Subcutaneous adipose tissue (tissue), 4 donors: Measurements from ENCODE around the gene SLC17A4. TPM values are rescaled to one million over a fixed set of nuclear protein-coding genes. Genes with fewer than 3 reads are reported as not detected.

Experiments used
- CTCF ChIP-seq: fragments of 450-650 bp; IDR thresholded peaks from one replicate; pipeline ENCODE4 v1.5.1; 2016; ENCODE audit warnings: low read depth, mild to moderate bottlenecking, control low read depth, antibody characterized with exemption, moderate library complexity
- total RNA-seq, 4 donors: library from RNA; depleted of rRNA; stranded (reverse); fragments of >200 nt; gene quantifications; one replicate each; pipeline ENCODE4 v1.1.0, GENCODE V29; 2016

Gene SLC17A4
- total RNA-seq, result not detected

DNA sequence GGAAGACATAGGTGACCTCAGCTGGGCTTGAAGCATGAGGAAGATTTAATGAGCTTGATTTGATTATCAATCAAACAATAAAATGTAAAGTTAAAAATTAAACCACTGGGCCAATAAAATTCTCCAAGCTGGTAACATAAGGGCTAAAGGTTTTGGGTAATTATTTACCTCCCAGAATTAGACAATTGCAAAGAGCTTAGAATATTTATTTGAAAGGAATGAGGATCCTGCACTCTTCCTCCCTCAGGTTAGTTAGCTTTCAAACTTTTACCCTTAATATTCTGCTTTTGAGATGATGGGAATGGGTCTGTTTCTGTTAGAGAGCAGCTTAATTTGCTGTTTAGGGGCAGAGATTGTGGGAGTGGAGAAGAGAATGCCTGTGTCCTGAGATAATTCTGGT is at the start of gene SLC17A4:
TSS of gene SLC17A4 (plus strand) at position 208 of the 400 bp plus-strand sequence. CDS start 7,221 bp downstream, outside the sequence.
- no peak for TF ChIP-seq CTCF

DNA sequence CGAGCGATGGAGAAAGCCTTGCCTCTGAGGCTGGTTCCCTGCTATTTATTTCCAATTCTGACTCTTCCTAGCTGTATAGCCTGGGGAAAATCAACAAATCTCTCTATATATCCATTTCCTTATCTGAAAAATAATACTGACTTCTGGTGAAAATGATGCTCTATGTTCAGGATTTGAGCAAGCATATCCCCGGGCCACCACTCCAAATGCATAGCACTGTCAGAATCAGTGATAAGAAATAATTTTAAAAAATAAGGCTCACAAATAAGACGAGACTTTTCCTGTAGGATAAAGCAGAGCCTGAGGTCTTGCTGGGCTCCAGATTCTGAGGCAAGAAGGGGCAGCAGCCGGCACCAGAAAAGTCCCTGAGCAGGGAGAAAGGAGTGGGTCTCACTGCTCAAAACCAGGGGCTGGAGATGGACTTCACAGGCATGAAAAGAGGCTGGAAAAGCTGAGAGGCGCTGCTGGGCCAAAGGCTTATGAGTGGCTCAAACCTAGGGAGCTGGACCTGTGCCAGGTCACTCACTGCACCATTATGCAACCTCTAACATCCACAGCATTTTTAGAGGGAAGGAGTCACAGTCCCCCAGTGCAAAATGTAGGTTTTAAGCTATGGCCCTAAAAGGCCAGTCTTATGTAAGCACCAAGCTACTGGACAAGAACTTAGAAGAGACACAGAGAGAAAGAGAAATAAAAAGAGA is 48.1 kb upstream of the SLC17A4 start:
- no peak for TF ChIP-seq CTCF

GRCh38 chr6:25709761-25710160 is 44.8 kb upstream of the SLC17A4 start:
- TF ChIP-seq CTCF, result no peak

GRCh38 chr6:25710287-25710686 is 44.3 kb upstream of the SLC17A4 start:
- TF ChIP-seq CTCF, result no peak

DNA sequence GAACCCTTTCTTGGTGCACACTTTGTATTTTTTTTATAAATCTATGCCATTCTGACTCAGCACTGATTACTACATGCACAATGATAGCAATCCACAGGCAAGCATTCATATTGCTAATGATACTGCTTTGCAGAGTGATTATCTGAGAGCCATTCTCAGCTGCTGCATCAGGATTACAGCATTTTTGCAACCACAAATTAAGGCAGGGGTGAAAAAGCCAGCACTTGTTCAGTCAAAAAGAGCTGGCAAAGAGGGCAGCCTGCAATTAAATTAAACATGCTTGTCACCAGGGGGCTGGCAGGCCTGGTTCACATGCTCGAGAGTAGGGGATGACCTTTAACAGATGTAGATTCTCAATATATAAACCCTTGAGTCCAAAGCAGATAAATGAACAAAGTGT is 40.7 kb upstream of the SLC17A4 start:
- TF ChIP-seq CTCF, result no peak

DNA sequence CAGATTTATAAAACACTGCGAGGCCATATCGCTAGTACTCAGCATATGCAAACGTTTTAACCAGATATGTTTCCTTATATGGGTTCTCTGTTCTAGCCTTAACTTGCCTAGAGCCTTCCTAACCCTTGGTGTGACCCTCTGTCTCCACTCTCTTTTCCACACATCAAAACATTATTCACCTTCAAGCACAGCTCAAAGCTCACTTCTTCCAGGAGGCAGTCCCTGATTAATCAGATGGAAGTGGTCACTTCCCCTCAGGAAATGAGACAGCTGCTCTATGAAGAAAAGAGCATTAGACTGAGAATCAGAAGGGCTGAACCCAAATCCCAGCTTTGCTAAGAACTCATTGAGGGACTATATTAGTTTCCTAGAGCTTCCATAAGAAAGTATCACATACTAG is 39.8 kb upstream of the SLC17A4 start:
- no peak for TF ChIP-seq CTCF

- no peak for TF ChIP-seq CTCF
Measured at GRCh38 chr6:25715794-25716193, 38.7 kb upstream of the SLC17A4 start.
